CD14-positive monocyte (primary cell): ENCODE measurements around the gene RRP9. TPM values are rescaled to one million over a fixed set of nuclear protein-coding genes. Genes with fewer than 3 reads are reported as not detected.

Source experiments
- DNase-seq, 3 donors: peaks; one replicate each; pipeline ENCODE4 v3.0.0-alpha.2; 2011 to 2022
- H2AFZ ChIP-seq: 2 replicates; pipeline ENCODE4 v1.6.0; 2012; ENCODE audit warnings: mild to moderate bottlenecking, low read depth, low read length, inconsistent platforms; ENCODE audit not compliant: insufficient read depth, poor library complexity, severe bottlenecking
- H3K27ac ChIP-seq, 2 donors: 1 replicate in 1 of 2; 2 replicates in 1 of 2; pipeline ENCODE4 v1.5.1; 2012 to 2013; ENCODE audit warnings: low read length in 2 of 2, control low read depth in 1 of 2, inconsistent platforms in 1 of 2, low read depth in 1 of 2, mild to moderate bottlenecking in 1 of 2
- H3K27me3 ChIP-seq, 2 donors: one replicate each; pipeline versions ENCODE4 v1.6.0 to v1.6.1; 2011 to 2013; ENCODE audit warnings: low read length in 2 of 2; ENCODE audit not compliant: control insufficient read depth in 2 of 2, insufficient read depth in 2 of 2
- H3K36me3 ChIP-seq, 2 donors: replicated peaks in 1 of 2; 1 replicate in 1 of 2; 2 replicates in 1 of 2; pipeline versions ENCODE4 v1.5.1 to v1.6.1; 2012 to 2013; ENCODE audit warnings: low read length in 2 of 2, control low read depth in 1 of 2, inconsistent platforms in 1 of 2, mild to moderate bottlenecking in 1 of 2; ENCODE audit not compliant: insufficient read depth in 2 of 2, control insufficient read depth in 1 of 2
- H3K4me1 ChIP-seq, 2 donors: 1 replicate in 1 of 2; 2 replicates in 1 of 2; pipeline versions ENCODE4 v1.5.1 to v1.6.1; 2012 to 2013; ENCODE audit warnings: low read length in 2 of 2, control low read depth in 1 of 2, inconsistent platforms in 1 of 2, mild to moderate bottlenecking in 1 of 2, moderate library complexity in 1 of 2; ENCODE audit not compliant: insufficient read depth in 2 of 2, control insufficient read depth in 1 of 2
- H3K4me2 ChIP-seq: replicated peaks from 2 replicates; pipeline ENCODE3; 2012; ENCODE audit warnings: low read length, moderate library complexity, mild to moderate bottlenecking; ENCODE audit not compliant: poor library complexity, severe bottlenecking; ENCODE audit errors: extremely low read depth
- H3K4me3 ChIP-seq, 3 experiments: fragments of 200-600 bp in 1 of 3; sonication (generic) in 1 of 3; replicated peaks in 1 of 3; 1 replicate in 2 of 3; 2 replicates in 1 of 3; pipeline ENCODE4 v1.5.1; 2011 to 2013; ENCODE audit warnings: low read length in 3 of 3, mild to moderate bottlenecking in 3 of 3, control low read depth in 2 of 3, low read depth in 2 of 3, inconsistent platforms in 1 of 3, moderate library complexity in 1 of 3
- H3K79me2 ChIP-seq: 2 replicates; pipeline ENCODE4 v1.6.0; 2012; ENCODE audit warnings: mild to moderate bottlenecking, control low read depth, inconsistent platforms, low read length, moderate library complexity; ENCODE audit not compliant: insufficient read depth
- H3K9ac ChIP-seq: 2 replicates; pipeline ENCODE4 v1.6.0; 2017; ENCODE audit warnings: low read length, mild to moderate bottlenecking; ENCODE audit not compliant: insufficient read depth, poor library complexity, severe bottlenecking
- H3K9me3 ChIP-seq, 2 donors: replicated peaks in 1 of 2; 1 replicate in 1 of 2; 2 replicates in 1 of 2; pipeline versions ENCODE4 v1.5.1 to v1.6.1; 2012 to 2013; ENCODE audit warnings: low read length in 2 of 2, control low read depth in 1 of 2; ENCODE audit not compliant: control insufficient read depth in 1 of 2, insufficient read depth in 1 of 2
- H4K20me1 ChIP-seq: 2 replicates; pipeline ENCODE4 v1.6.0; 2012; ENCODE audit warnings: mild to moderate bottlenecking, low read length, control low read depth, moderate library complexity; ENCODE audit not compliant: insufficient read depth
- H3K27ac Mint-ChIP-seq, 7 donors: one replicate each; pipeline ENCODE4 v1.8.0; 2020; ENCODE audit warnings: mild to moderate bottlenecking in 7 of 7, mixed read lengths in 7 of 7, moderate library complexity in 6 of 7, inconsistent platforms in 2 of 7
- H3K27me3 Mint-ChIP-seq, 3 donors: one replicate each; pipeline ENCODE4 v1.8.0; 2021 to 2022; ENCODE audit warnings: low read depth in 3 of 3, mild to moderate bottlenecking in 3 of 3, mixed read lengths in 3 of 3, moderate library complexity in 3 of 3, inconsistent platforms in 1 of 3
- H3K36me3 Mint-ChIP-seq, 2 donors: one replicate each; pipeline ENCODE4 v1.8.0; 2020; ENCODE audit warnings: mixed read lengths in 2 of 2, inconsistent platforms in 1 of 2, mild to moderate bottlenecking in 1 of 2
- H3K4me1 Mint-ChIP-seq: one replicate; pipeline ENCODE4 v1.8.0; 2020; ENCODE audit warnings: mild to moderate bottlenecking, mixed read lengths
- H3K4me3 Mint-ChIP-seq, 2 donors: one replicate each; pipeline ENCODE4 v1.8.0; 2020; ENCODE audit warnings: mild to moderate bottlenecking in 2 of 2, mixed read lengths in 2 of 2, moderate library complexity in 1 of 2
- H3K9me3 Mint-ChIP-seq, 7 donors: one replicate each; pipeline ENCODE4 v1.8.0; 2020 to 2022; ENCODE audit warnings: mixed read lengths in 7 of 7, mild to moderate bottlenecking in 6 of 7, moderate library complexity in 6 of 7, inconsistent platforms in 2 of 7
- CTCF ChIP-seq: fragments of 200-600 bp; IDR thresholded peaks from one replicate; pipeline ENCODE4 v1.8.0; 2022; ENCODE audit warnings: antibody characterized with exemption, mild to moderate bottlenecking
- WGBS: methylation state at CpG from one replicate; pipeline ENCODE4 v1.1.5; 2013; ENCODE audit warnings: missing lambda C conversion rate; ENCODE audit not compliant: insufficient coverage; 5-methylcytosine and 5-hydroxymethylcytosine counted together
- intact Hi-C, 2 donors: fragments of 100-400 bp; cut with micrococcal nuclease; formaldehyde crosslinking; loops; one replicate each; pipeline versions ENCODE4 v1.15.0 to v1.15.1; 2023
- polyA plus RNA-seq, 3 donors: library from polyadenylated mRNA; depleted of rRNA in 1 of 3; unstranded in 2 of 3; stranded (reverse) in 1 of 3; fragments of 300-500 nt in 2 of 3; fragments of >200 nt in 1 of 3; fragmentation: Illumina TruSeq in 2 of 3; gene quantifications; 1 replicate in 2 of 3; 2 replicates in 1 of 3; pipeline ENCODE4 v1.2.3, GENCODE V29; 2012 to 2021

Gene RRP9
- polyA plus RNA-seq, 3 donors, result 6.7 to 10.4 (median 9.9) TPM

- Mint-ChIP-seq H3K9me3 (peaks cover 0 to 12% (median 0%) of the 10 kb centered on the region in 7 donors), H3K4me3 (no peak overlapping the region), H3K27me3 (peaks cover 23 to 26% (median 24%) of the 10 kb centered on the region in 3 donors), H3K27ac (no peak overlapping the region), H3K4me1 (peaks cover 37% of the 10 kb centered on the region), H3K36me3 (peaks cover 6 to 10% of the 10 kb centered on the region in 2 donors)
- 90% methylated on average over 10 of the region's 11 CpGs for WGBS
- Histone ChIP-seq H3K4me2 (no peak overlapping the region), H3K27me3 (peaks cover 9 to 20% of the 10 kb centered on the region in 2 donors), H4K20me1 (peaks cover 4% of the 10 kb centered on the region), H3K36me3 (no peaks in the 10 kb centered on the region), H3K4me1 (peaks cover 35 to 45% of the 10 kb centered on the region in 2 donors), H3K79me2 (no peaks in the 10 kb centered on the region), H3K9me3 (no peaks in the 10 kb centered on the region), H3K27ac (no peak overlapping the region), H3K4me3 (no peak overlapping the region), H2AFZ (no peak overlapping the region), H3K9ac (no peak overlapping the region)
- DNase-seq, result no peak
- TF ChIP-seq CTCF, result no peak
- intact Hi-C loops, result no loop called here
These were observed 29.6 kb upstream of the RRP9 start for GRCh38 chr3:51971350-51971749.

- Mint-ChIP-seq H3K4me1 (peaks cover 33% of the 10 kb centered on the region), H3K36me3 (peaks cover 6 to 10% of the 10 kb centered on the region in 2 donors), H3K27ac (no peak overlapping the region), H3K9me3 (peaks cover 0 to 14% (median 0%) of the 10 kb centered on the region in 7 donors), H3K4me3 (no peak overlapping the region), H3K27me3 (peaks cover 28 to 32% (median 29%) of the 10 kb centered on the region in 3 donors)
- Histone ChIP-seq H3K4me3 (no peak overlapping the region), H2AFZ (no peak overlapping the region), H3K4me2 (no peak overlapping the region), H3K4me1 (peaks cover 32 to 41% of the 10 kb centered on the region in 2 donors), H3K27ac (no peak overlapping the region), H3K27me3 (peaks cover 10 to 26% of the 10 kb centered on the region in 2 donors), H3K36me3 (no peaks in the 10 kb centered on the region), H4K20me1 (peaks cover 4% of the 10 kb centered on the region), H3K79me2 (no peaks in the 10 kb centered on the region), H3K9me3 (no peaks in the 10 kb centered on the region), H3K9ac (no peak overlapping the region)
- no peak for TF ChIP-seq CTCF
- 94% methylated on average over 6 of the region's 6 CpGs for WGBS
- intact Hi-C loops, result no loop called here
- DNase-seq, result no peak
These were observed 29.0 kb upstream of the RRP9 start for GRCh38 chr3:51970606-51971300.
